ENCODE results near the gene DCUN1D2. TPM values are rescaled to one million over a fixed set of nuclear protein-coding genes. Genes with fewer than 3 reads are reported as not detected.

The DCUN1D2 gene
- polyA plus RNA-seq, 1 experiment = 11.0 TPM

GRCh38 chr13:113509989-113510388 lies 19.5 kb upstream of the DCUN1D2 start:
- ChIA-PET POLR2A (no interaction called here), CTCF (no interaction called here)
- no peaks in the 10 kb centered on the region for H3K27me3 ChIP-seq (ENCODE audit: control insufficient read depth, insufficient read depth, low read length)
- H3K4me3 ChIP-seq (ENCODE audit: low read depth, low read length) = no peak overlapping the region
- no peak for TF ChIP-seq CTCF (IDR thresholded peaks at IDR 0.05; ENCODE audit: insufficient read depth, low read depth, low read length)
- DNase-seq (ENCODE audit: low read depth) = no peak
- peaks cover 33% of the 10 kb centered on the region for H3K36me3 ChIP-seq (ENCODE audit: control insufficient read depth, insufficient read depth, low read length)

- Histone ChIP-seq H3K36me3 (ENCODE audit: control insufficient read depth, insufficient read depth, low read length) (peaks cover 29% of the 10 kb centered on the region), H3K27me3 (ENCODE audit: control insufficient read depth, insufficient read depth, low read length) (no peaks in the 10 kb centered on the region), H3K4me3 (ENCODE audit: low read depth, low read length) (no peak overlapping the region)
- TF ChIP-seq CTCF (IDR thresholded peaks at IDR 0.05; ENCODE audit: insufficient read depth, low read depth, low read length) = no peak
- DNase-seq (ENCODE audit: low read depth) = no peak
- ChIA-PET POLR2A (no interaction called here), CTCF (interaction anchor here (0.6 kb wide), 1 partner anchor 305 kb away, joined by 9 read pairs; no protein-coding TSS in a partner anchor)
These were observed 18.2 kb upstream of the DCUN1D2 start for GRCh38 chr13:113508521-113509254.

- peaks cover 28% of the 10 kb centered on the region for H3K36me3 ChIP-seq (ENCODE audit: control insufficient read depth, insufficient read depth, low read length)
- ChIA-PET POLR2A (no interaction called here), CTCF (no interaction called here)
These were observed 17.2 kb upstream of the DCUN1D2 start for GRCh38 chr13:113507505-113508345.

GRCh38 chr13:113506871-113507388 lies 16.4 kb upstream of the DCUN1D2 start:
- CTCF ChIA-PET = no interaction called here
- Histone ChIP-seq H3K4me3 (ENCODE audit: low read depth, low read length) (no peak overlapping the region), H3K27me3 (ENCODE audit: control insufficient read depth, insufficient read depth, low read length) (no peaks in the 10 kb centered on the region), H3K36me3 (ENCODE audit: control insufficient read depth, insufficient read depth, low read length) (peaks cover 33% of the 10 kb centered on the region)
- DNase-seq (ENCODE audit: low read depth) = no peak
- no peak for TF ChIP-seq CTCF (IDR thresholded peaks at IDR 0.05; ENCODE audit: insufficient read depth, low read depth, low read length)
- POLR2A ChIA-PET = no interaction called here

More at GRCh38 chr13:113507505-113508345, 17.2 kb upstream of the DCUN1D2 start:
- no peak overlapping the region for H3K4me3 ChIP-seq (ENCODE audit: low read depth, low read length)
- H3K27me3 ChIP-seq (ENCODE audit: control insufficient read depth, insufficient read depth, low read length) = no peaks in the 10 kb centered on the region
- no peak for TF ChIP-seq CTCF (IDR thresholded peaks at IDR 0.05; ENCODE audit: insufficient read depth, low read depth, low read length)
- DNase-seq (ENCODE audit: low read depth) = no peak

GRCh38 chr13:113506025-113506685 lies 15.6 kb upstream of the DCUN1D2 start:
- ChIA-PET POLR2A (no interaction called here), CTCF (no interaction called here)
- Histone ChIP-seq H3K27me3 (ENCODE audit: control insufficient read depth, insufficient read depth, low read length) (no peaks in the 10 kb centered on the region), H3K4me3 (ENCODE audit: low read depth, low read length) (no peak overlapping the region), H3K36me3 (ENCODE audit: control insufficient read depth, insufficient read depth, low read length) (peaks cover 31% of the 10 kb centered on the region)
- TF ChIP-seq CTCF (IDR thresholded peaks at IDR 0.05; ENCODE audit: insufficient read depth, low read depth, low read length) = no peak
- no peak for DNase-seq (ENCODE audit: low read depth)
